ENCODE data around the gene KRT74.
"Not testable (repeated sequence)": the region's sequence is repeated elsewhere in the genome, so short reads cannot be mapped to it uniquely, and the experiment has no call there.

The KRT74 gene

GRCh38 chr12:52603314-52603713 is 29.7 kb upstream of the KRT74 start:
- in situ Hi-C loops (cut with MboI; ENCODE audit: low sequenced_read_pairs): no loop called here

GRCh38 chr12:52602552-52602951 is 28.9 kb upstream of the KRT74 start:
- in situ Hi-C loops (cut with MboI; ENCODE audit: low sequenced_read_pairs): no loop called here

GRCh38 chr12:52601671-52602070 is 28.0 kb upstream of the KRT74 start:
- in situ Hi-C loops (cut with MboI; ENCODE audit: low sequenced_read_pairs): no loop called here

- in situ Hi-C loops (cut with MboI; ENCODE audit: low sequenced_read_pairs): no loop called here
Measured at GRCh38 chr12:52600941-52601481, 27.4 kb upstream of the KRT74 start, which contains the start of gene KRT72. KRT72 (minus strand) TSS chr12:52601463; CDS start chr12:52601452, 11 bp downstream.

DNA sequence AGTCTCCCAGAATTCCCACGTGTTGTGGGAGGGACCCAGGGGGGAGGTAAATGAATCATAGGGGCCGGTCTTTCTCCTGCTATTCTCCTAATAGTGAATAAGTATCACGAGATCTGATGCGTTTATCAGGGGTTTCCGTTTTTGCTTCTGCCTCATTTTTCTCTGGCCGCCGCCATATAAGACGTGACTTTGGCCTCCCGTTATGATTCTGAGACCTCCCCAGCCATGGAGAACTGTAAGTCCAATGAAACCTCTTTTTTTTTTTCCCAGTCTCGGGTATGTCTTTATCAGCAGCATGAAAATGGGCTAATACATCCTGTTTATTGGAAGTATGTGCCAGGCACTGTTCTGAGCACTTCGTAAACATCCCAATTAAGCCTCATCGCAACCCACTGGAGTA is 26.8 kb upstream of the KRT74 start:
- in situ Hi-C loops (cut with MboI; ENCODE audit: low sequenced_read_pairs): no loop called here

- in situ Hi-C loops (cut with MboI; ENCODE audit: low sequenced_read_pairs): no loop called here
Measured at GRCh38 chr12:52600071-52600470, 26.4 kb upstream of the KRT74 start.

DNA sequence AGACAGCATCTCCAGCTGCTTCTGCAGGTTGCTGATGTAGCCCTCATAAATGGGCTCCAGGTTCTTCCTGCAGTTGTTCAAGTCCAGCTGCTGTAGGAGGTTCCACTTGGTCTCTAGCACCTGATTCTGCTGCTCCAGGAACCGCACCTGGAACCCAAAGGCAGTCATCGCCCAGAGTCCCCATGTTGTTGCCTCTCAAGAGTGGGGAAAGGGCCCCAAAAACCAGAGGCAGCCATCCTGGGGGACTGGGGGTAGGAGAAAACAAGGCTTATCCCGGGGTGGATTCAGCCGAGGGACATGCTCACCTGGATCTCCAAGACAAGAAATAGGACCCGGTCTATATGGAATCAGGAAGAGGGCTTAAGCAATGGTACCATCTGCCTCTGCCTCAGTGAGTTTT is 25.3 kb upstream of the KRT74 start:
- in situ Hi-C loops (cut with MboI; ENCODE audit: low sequenced_read_pairs): no loop called here

DNA sequence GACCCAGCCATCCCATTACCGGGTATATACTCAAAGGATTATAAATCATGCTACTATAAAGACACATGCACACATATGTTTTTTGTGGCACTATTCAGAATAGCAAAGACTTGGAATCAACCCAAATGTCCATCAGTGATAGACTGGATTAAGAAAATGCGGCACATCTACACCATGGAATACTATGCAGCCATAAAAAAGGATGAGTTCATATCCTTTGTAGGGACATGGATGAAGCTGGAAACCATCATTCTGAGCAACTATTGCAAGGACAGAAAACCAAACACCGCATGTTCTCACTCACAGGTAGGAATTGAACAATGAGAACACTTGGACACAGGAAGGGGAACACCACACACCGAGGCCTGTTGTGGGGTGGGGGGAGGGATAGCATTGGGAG is 20.6 kb upstream of the KRT74 start:
- in situ Hi-C loops (cut with MboI; ENCODE audit: low sequenced_read_pairs): not testable (repeated sequence)

- in situ Hi-C loops (cut with MboI; ENCODE audit: low sequenced_read_pairs): no loop called here
Measured at GRCh38 chr12:52591521-52591920, 17.9 kb upstream of the KRT74 start.

DNA sequence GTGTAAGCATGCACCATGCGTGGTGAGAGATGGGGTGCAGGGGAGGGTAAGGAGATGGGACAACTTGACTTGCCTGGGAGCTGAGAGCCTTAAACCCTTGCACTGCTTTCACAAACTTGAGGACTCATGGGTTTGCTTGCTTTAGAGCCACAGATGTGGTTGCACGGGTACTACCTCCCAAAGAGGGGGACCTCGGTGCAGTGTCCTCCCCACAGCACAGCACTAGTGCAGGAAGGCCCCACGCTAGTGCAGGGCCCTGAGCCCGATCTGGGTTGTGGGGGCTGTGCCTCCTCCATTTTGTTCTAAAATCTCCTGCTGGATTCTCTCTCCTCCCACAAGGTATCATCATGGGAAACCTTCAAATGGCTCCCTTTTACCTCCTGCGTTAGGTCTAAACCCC is 16.4 kb upstream of the KRT74 start:
- in situ Hi-C loops (cut with MboI; ENCODE audit: low sequenced_read_pairs): no loop called here

- in situ Hi-C loops (cut with MboI; ENCODE audit: low sequenced_read_pairs): no loop called here
Measured at GRCh38 chr12:52587563-52587962, 13.9 kb upstream of the KRT74 start.

GRCh38 chr12:52585946-52586345 is 12.3 kb upstream of the KRT74 start:
- in situ Hi-C loops (cut with MboI; ENCODE audit: low sequenced_read_pairs): no loop called here

- in situ Hi-C loops (cut with MboI; ENCODE audit: low sequenced_read_pairs): no loop called here
Measured at GRCh38 chr12:52585066-52585465, 11.4 kb upstream of the KRT74 start.

DNA sequence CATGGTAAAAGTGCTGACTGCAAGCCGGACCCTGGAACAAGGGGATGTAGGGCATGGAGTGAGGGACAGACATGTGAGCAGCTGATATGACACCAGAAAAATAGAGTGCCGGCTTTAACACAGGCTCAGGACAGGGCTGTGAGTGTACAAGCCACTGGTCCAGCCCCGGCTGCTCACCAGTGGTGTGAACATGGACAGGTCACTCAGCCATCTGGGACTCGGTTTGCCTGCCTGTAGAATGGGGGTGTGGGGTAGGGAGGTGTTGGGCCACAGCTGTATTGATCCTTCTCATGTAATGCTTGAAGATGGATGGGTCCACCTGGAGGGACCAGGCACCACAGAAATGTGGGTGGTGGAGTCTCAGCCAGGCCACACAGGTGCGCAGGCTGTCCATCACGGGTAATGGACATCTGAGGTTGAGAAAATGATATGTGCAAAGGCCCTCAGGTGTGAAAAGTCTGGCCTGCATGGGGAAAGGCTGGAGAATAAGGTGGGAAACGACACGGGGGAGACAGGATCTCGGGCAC is 10.6 kb upstream of the KRT74 start:
- in situ Hi-C loops (cut with MboI; ENCODE audit: low sequenced_read_pairs): loop anchor here (5.0 kb wide), 1 partner anchor 293 kb away; no protein-coding TSS in a partner anchor

DNA sequence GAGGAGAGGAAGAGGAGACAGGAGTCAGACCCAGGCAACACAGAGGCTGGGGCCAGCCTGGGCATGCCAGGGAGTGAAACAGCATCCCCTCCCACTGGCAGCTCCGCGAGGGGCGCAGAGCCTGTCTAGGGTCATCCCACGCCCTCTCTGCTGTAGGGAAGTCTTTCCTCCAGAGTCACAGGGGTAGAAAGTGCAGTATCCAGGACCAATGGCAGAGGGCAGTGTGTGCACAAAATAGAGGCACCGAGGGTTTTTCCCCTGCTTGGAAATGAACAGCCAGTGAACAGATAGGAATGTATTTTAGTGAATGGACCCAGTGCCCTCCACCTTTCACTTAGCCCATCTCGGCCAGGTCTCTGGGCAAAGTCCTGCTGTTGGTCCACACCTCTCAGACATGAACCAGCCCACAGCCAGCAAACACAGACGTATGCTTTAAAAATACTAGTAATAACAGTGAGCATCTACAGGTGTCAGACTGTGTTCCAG is 9.4 kb upstream of the KRT74 start:
- in situ Hi-C loops (cut with MboI; ENCODE audit: low sequenced_read_pairs): loop anchor here (5.0 kb wide), 1 partner anchor 294 kb away; no protein-coding TSS in a partner anchor

DNA sequence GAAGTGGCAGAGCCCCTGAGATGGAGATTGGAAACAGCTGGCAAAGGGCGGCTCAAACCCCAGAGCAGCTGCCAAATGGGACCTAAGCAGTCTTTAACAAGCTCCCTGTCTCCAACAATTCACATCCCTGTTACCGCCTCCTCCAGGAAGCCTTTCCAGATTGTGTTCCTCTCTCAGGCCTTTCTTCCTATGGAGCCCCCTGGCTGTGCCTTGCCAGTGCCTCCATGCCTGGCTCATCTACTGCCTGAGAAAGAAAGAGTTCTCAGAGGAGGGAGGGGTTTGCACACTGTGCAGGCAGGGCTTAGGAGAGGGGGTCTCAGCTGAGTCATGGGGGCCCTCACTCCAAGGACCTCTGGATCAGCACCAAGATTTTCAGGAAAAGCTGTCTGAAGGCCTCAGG is 8.8 kb upstream of the KRT74 start:
- in situ Hi-C loops (cut with MboI; ENCODE audit: low sequenced_read_pairs): loop anchor here (5.0 kb wide), 1 partner anchor 295 kb away; no protein-coding TSS in a partner anchor

GRCh38 chr12:52581481-52581880 is 7.8 kb upstream of the KRT74 start:
- in situ Hi-C loops (cut with MboI; ENCODE audit: low sequenced_read_pairs): loop anchor here (5.0 kb wide), 1 partner anchor 296 kb away; no protein-coding TSS in a partner anchor

GRCh38 chr12:52581066-52581465 is 7.4 kb upstream of the KRT74 start:
- in situ Hi-C loops (cut with MboI; ENCODE audit: low sequenced_read_pairs): loop anchor here (5.0 kb wide), 1 partner anchor 296 kb away; no protein-coding TSS in a partner anchor

DNA sequence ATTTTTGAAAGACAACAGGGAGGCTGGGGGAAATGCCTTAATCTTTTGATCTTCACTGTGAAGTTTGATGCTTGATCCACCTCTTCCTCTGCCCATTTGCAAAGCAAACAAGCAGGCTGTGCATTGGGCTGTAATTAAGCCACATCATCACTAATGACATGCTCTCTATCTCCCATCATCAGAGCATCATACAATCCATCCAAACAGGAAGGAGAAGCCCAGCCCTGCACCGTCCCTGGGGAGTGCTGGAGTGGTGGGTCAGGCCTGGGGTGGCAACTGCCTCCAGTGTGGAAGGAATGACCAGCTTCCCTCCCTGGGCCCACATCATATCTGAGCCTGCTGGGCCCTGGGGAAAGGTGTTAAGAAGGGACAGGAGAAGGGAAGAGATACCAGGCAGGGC is 6.9 kb upstream of the KRT74 start:
- in situ Hi-C loops (cut with MboI; ENCODE audit: low sequenced_read_pairs): loop anchor here (5.0 kb wide), 1 partner anchor 297 kb away; no protein-coding TSS in a partner anchor

GRCh38 chr12:52579468-52580465 is 6.1 kb upstream of the KRT74 start:
- in situ Hi-C loops (cut with MboI; ENCODE audit: low sequenced_read_pairs): loop anchor here (5.0 kb wide), 1 partner anchor 298 kb away; no protein-coding TSS in a partner anchor

DNA sequence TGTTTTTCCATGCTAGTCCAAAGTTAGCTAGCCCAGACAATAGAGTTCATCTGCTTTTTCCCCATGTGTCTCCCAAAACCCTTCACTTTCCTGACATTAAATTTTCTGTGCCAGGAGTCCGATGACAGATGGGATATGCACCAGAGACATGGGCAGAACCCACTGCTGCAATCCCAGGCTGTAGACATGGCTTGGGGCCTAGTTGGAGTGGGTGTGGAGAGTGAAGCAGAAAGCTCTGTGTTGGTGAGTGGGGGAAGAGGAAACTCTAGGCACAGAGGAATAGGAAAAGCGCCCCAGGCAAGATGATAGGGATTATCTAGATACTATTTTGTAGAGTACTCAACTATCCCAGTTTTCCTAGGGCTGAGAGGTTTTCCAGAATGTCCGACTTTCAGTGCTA is 4.8 kb upstream of the KRT74 start:
- in situ Hi-C loops (cut with MboI; ENCODE audit: low sequenced_read_pairs): no loop called here

Measured in HL-60/S4 (cell line).